Measurements from ENCODE around the gene AFF2.

- TF ChIP-seq CTCF (IDR thresholded peaks at IDR 0.05; ENCODE audit: low read length) (no peak), EZH2 (optimal IDR thresholded peaks at IDR 0.05; ENCODE audit: low read depth, low read length) (no peak), EZH2phosphoT487 (IDR thresholded peaks at IDR 0.05; ENCODE audit: low read length) (no peak)
These were observed 38.2 kb downstream of the AFF2 start for GRCh38 chrX:148538582-148538981.
